ENCODE measurements around the gene CHPF. TPM values are rescaled to one million over a fixed set of nuclear protein-coding genes. Genes with fewer than 3 reads are reported as not detected.

The CHPF gene
- total RNA-seq, 2 donors from 2014 or later = 115 to 232 TPM

DNA sequence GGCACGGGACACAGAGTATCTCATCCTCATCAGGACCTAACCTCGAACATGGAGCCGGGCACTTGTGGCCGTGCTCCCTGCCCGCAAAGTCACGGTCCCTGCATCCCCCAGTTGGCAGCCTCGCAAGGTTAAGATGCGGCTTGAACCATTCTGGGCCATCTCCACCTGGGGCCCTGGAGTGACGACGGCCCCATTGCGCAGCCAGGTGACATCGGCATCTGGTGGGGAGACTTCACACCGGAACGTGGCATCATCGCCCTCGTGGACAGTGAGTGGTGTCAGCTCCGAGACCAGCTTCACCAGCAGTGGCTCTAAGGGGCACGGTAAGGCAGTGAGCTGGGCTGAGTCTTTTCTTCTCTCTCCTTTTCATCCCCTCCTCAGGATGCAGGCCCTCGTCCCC lies 12.8 kb upstream of the CHPF start:
- 83 to 92% methylated on average over 3 to 19 of the region's 19 CpGs for WGBS, 2 donors
- Histone ChIP-seq H3K4me1 (peaks cover 31% of the 10 kb centered on the region), H3K27ac (no peak overlapping the region), H3K4me3 (no peak overlapping the region), H3K9me3 (no peaks in the 10 kb centered on the region), H3K36me3 (replicated peaks in 1 of 2; ENCODE audit: insufficient read depth in 1 of 2, low read depth in 2 of 2) (no peaks in the 10 kb centered on the region), H3K27me3 (no peaks in the 10 kb centered on the region)
- intact Hi-C loops (cut with DNase I) = no loop called here
- no peak for TF ChIP-seq POLR2A (IDR thresholded peaks at IDR 0.05)
- TF ChIP-seq, protein P1, sequence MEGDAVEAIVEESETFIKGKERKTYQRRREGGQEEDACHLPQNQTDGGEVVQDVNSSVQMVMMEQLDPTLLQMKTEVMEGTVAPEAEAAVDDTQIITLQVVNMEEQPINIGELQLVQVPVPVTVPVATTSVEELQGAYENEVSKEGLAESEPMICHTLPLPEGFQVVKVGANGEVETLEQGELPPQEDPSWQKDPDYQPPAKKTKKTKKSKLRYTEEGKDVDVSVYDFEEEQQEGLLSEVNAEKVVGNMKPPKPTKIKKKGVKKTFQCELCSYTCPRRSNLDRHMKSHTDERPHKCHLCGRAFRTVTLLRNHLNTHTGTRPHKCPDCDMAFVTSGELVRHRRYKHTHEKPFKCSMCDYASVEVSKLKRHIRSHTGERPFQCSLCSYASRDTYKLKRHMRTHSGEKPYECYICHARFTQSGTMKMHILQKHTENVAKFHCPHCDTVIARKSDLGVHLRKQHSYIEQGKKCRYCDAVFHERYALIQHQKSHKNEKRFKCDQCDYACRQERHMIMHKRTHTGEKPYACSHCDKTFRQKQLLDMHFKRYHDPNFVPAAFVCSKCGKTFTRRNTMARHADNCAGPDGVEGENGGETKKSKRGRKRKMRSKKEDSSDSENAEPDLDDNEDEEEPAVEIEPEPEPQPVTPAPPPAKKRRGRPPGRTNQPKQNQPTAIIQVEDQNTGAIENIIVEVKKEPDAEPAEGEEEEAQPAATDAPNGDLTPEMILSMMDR (IDR thresholded peaks at IDR 0.05) = no peak
- DNase-seq = peak in 1 of 4 donors; percentile 8
- no peak for ATAC-seq

DNA sequence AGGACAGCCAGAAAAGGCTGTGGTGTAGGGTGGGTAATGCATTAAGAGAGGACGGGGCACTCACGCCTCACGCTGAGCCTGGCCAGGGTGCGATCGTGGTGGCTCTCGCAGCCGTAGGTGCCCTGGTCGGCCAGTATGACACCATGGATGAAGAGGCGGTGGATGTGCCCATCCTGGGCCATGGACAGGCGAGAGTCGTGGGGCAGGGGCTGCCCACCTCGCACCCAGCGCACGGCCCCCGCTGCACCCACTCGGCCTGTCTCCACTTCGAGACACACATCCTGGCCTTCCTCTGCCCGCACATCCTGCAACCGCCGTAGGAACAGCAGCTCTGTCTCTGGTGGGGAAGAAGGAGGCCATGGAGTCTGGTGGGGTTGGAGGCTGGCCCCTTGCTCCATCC lies 12.3 kb upstream of the CHPF start:
- H3K4me1 ChIP-seq = peaks cover 32% of the 10 kb centered on the region
- intact Hi-C loops (cut with DNase I) = no loop called here
- no peak overlapping the region for H3K27ac ChIP-seq
- H3K9me3 ChIP-seq = no peaks in the 10 kb centered on the region
- H3K27me3 ChIP-seq = no peaks in the 10 kb centered on the region
- no peaks in the 10 kb centered on the region for H3K36me3 ChIP-seq (replicated peaks in 1 of 2; ENCODE audit: insufficient read depth in 1 of 2, low read depth in 2 of 2)
- no peak for ATAC-seq
- DNase-seq = peak in 1 of 4 donors; percentile 8
- TF ChIP-seq, protein P1 (IDR thresholded peaks at IDR 0.05) = no peak
- no peak for TF ChIP-seq POLR2A (IDR thresholded peaks at IDR 0.05)
- 88 to 91% methylated on average over 6 to 19 of the region's 20 CpGs for WGBS, 2 donors
- no peak overlapping the region for H3K4me3 ChIP-seq

DNA sequence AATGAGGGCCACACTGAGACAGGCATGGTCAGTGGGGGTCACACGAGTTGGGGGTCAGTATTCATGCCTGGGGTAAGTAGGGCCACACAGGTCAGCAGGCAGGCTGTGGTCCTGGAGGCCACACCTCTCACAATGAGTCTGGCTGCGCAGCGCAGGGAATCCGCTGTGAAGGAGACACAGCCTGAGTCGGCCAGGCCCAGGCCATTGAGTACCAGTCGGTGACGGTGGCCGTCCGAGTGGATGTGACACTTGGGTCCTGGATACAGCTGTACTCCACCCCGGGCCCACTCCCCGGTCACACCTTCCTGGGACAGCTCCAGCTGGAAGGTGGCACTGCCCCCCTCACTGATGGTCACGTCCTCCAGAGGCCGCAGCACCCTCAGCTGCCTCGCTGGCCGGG lies 10.7 kb upstream of the CHPF start:
- intact Hi-C loops (cut with DNase I) = no loop called here
- H3K4me1 ChIP-seq = peaks cover 25% of the 10 kb centered on the region
- no peak overlapping the region for H3K4me3 ChIP-seq
- DNase-seq (no peak), ATAC-seq (no peak)
- 91 to 93% methylated on average over 12 to 15 of the region's 15 CpGs for WGBS, 2 donors
- no peak overlapping the region for H3K27ac ChIP-seq
- H3K27me3 ChIP-seq = no peaks in the 10 kb centered on the region
- no peak for TF ChIP-seq POLR2A (IDR thresholded peaks at IDR 0.05)
- TF ChIP-seq, protein P1 (IDR thresholded peaks at IDR 0.05) = no peak
- no peaks in the 10 kb centered on the region for H3K36me3 ChIP-seq (replicated peaks in 1 of 2; ENCODE audit: insufficient read depth in 1 of 2, low read depth in 2 of 2)
- H3K9me3 ChIP-seq = no peaks in the 10 kb centered on the region

DNA sequence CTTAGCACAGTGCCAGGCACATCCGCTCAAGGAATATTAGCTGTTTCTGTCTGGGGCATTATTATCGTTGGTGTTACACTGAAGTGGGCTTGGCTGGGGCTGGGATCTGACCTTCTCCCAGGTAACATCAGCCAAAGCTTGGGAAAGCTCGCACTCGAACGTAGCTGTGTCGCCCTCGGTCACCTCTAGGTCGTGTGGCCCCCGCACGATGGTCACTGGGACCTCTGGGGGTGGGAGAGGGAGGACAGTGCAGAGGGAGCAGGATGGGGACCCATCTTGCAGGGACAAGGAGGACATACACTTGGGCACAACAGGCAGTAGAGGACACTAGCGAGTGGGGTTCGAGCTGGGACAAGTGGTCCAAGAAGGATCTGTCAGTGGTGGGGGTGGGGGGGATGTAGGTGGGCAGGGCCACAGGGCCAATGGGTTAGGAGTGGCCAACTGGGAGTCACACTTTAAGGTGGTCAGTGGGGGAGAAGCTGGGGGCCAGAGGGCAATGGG lies 9.9 kb upstream of the CHPF start:
- no peak for DNase-seq
- TF ChIP-seq POLR2A (IDR thresholded peaks at IDR 0.05) = no peak
- TF ChIP-seq, protein P1 (IDR thresholded peaks at IDR 0.05) = no peak
- intact Hi-C loops (cut with DNase I) = no loop called here
- no peak overlapping the region for H3K27ac ChIP-seq
- WGBS, 2 donors = 70 to 74% methylated on average over 12 of the region's 12 CpGs
- no peak for ATAC-seq
- H3K27me3 ChIP-seq = no peaks in the 10 kb centered on the region
- H3K9me3 ChIP-seq = no peaks in the 10 kb centered on the region
- H3K4me3 ChIP-seq = no peak overlapping the region
- H3K36me3 ChIP-seq (replicated peaks in 1 of 2; ENCODE audit: insufficient read depth in 1 of 2, low read depth in 2 of 2) = no peaks in the 10 kb centered on the region
- peaks cover 25% of the 10 kb centered on the region for H3K4me1 ChIP-seq

DNA sequence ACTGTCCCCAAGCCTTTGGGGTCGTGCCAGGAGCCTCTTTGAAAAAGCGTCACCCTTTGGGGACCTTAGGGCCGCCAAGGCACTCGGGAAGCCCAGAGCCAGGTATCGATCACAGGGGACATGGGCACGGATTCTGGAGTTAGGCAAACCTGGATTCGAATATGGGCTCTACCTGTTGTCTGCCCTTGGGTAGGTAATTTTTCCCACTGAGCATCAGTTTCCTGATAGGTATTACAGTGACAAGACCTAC lies 9.5 kb upstream of the CHPF start:
- 12 to 40% methylated on average over 1 to 7 of the region's 7 CpGs for WGBS, 2 donors
- Histone ChIP-seq H3K36me3 (replicated peaks in 1 of 2; ENCODE audit: insufficient read depth in 1 of 2, low read depth in 2 of 2) (no peaks in the 10 kb centered on the region), H3K27me3 (no peaks in the 10 kb centered on the region), H3K4me3 (peak overlapping the region in 1 of 2 donors; percentile 30), H3K9me3 (no peaks in the 10 kb centered on the region), H3K4me1 (peaks cover 20% of the 10 kb centered on the region), H3K27ac (no peak overlapping the region)
- DNase-seq (peak in 1 of 4 donors; percentile 37), ATAC-seq (no peak)
- no peak for TF ChIP-seq POLR2A (IDR thresholded peaks at IDR 0.05)
- TF ChIP-seq, protein P1 (IDR thresholded peaks at IDR 0.05) = no peak
- intact Hi-C loops (cut with DNase I) = no loop called here

Measured in body of pancreas (tissue), 4 donors.